Measurements from ENCODE around the gene RACGAP1. TPM values are rescaled to one million over a fixed set of nuclear protein-coding genes. Genes with fewer than 3 reads are reported as not detected.

RACGAP1 gene
- total RNA-seq, 1 donor from 2014 or later, result 5.8 TPM

GRCh38 chr12:50057000-50057841 lies 31.9 kb upstream of the RACGAP1 start, which contains the start of gene ASIC1:
ASIC1 (plus strand) TSS chr12:50057596; CDS start chr12:50058767, 1,171 bp downstream.
- DNase-seq (ENCODE audit: low read depth in 2 of 2), result peak; percentile 65 to 68

- no peak for DNase-seq (ENCODE audit: low read depth in 2 of 2)
Measured at GRCh38 chr12:50056639-50056976, 31.3 kb upstream of the RACGAP1 start.

GRCh38 chr12:50055831-50056638 lies 30.7 kb upstream of the RACGAP1 start:
- peak; percentile 58 to 65 for DNase-seq (ENCODE audit: low read depth in 2 of 2)

GRCh38 chr12:50053583-50053982 lies 28.3 kb upstream of the RACGAP1 start:
- no peak for DNase-seq (ENCODE audit: low read depth in 2 of 2)

GRCh38 chr12:50052964-50053363 lies 27.7 kb upstream of the RACGAP1 start:
- no peak for DNase-seq (ENCODE audit: low read depth in 2 of 2)

- no peak for DNase-seq (ENCODE audit: low read depth in 2 of 2)
Measured at GRCh38 chr12:50052544-50052943, 27.2 kb upstream of the RACGAP1 start.

- DNase-seq (ENCODE audit: low read depth in 2 of 2), result no peak
Measured at GRCh38 chr12:50051101-50051806, 26.0 kb upstream of the RACGAP1 start.

GRCh38 chr12:50050410-50051098 lies 25.3 kb upstream of the RACGAP1 start:
- peak in 1 of 2 donors; percentile 22 for DNase-seq (ENCODE audit: low read depth in 2 of 2)

GRCh38 chr12:50050119-50050385 lies 24.8 kb upstream of the RACGAP1 start:
- no peak for DNase-seq (ENCODE audit: low read depth in 2 of 2)

GRCh38 chr12:50049254-50050118 lies 24.2 kb upstream of the RACGAP1 start:
- no peak for DNase-seq (ENCODE audit: low read depth in 2 of 2)

GRCh38 chr12:50047693-50048250 lies 22.5 kb upstream of the RACGAP1 start:
- DNase-seq (ENCODE audit: low read depth in 2 of 2), result no peak

- no peak for DNase-seq (ENCODE audit: low read depth in 2 of 2)
Measured at GRCh38 chr12:50043854-50044253, 18.6 kb upstream of the RACGAP1 start.

GRCh38 chr12:50043308-50043707 lies 18.0 kb upstream of the RACGAP1 start:
- DNase-seq (ENCODE audit: low read depth in 2 of 2), result no peak

- DNase-seq (ENCODE audit: low read depth in 2 of 2), result no peak
Measured at GRCh38 chr12:50042693-50043092, 17.4 kb upstream of the RACGAP1 start.

GRCh38 chr12:50041962-50042361 lies 16.7 kb upstream of the RACGAP1 start:
- DNase-seq (ENCODE audit: low read depth in 2 of 2), result no peak

- no peak for DNase-seq (ENCODE audit: low read depth in 2 of 2)
Measured at GRCh38 chr12:50041062-50041860, 16.0 kb upstream of the RACGAP1 start.

GRCh38 chr12:50040657-50041056 lies 15.4 kb upstream of the RACGAP1 start:
- no peak for DNase-seq (ENCODE audit: low read depth in 2 of 2)

GRCh38 chr12:50039151-50039835 lies 14.0 kb upstream of the RACGAP1 start:
- peak; percentile 78 to 83 for DNase-seq (ENCODE audit: low read depth in 2 of 2)

GRCh38 chr12:50038336-50038735 lies 13.0 kb upstream of the RACGAP1 start:
- DNase-seq (ENCODE audit: low read depth in 2 of 2), result no peak

All from lung microvascular endothelial cell (primary cell).